WTC11 (cell line): ENCODE measurements around the gene BOD1L1. TPM values are rescaled to one million over a fixed set of nuclear protein-coding genes. Genes with fewer than 3 reads are reported as not detected.
A peak's percentile ranks its signal among the peaks of the same experiment; 100 is the strongest.

ENCODE experiments used
- ATAC-seq: fragments of 200-7000 bp; cut with Tn5 transposase; 2 replicates; pipeline ENCODE4 v1.10.0; 2021; ENCODE audit warnings: mild to moderate bottlenecking, moderate library complexity
- CTCF ChIA-PET: fragments of 300-600 bp; sonication (Branson Sonifier 250); formaldehyde crosslinking; loops from one replicate; lab custom pipeline; 2021; ENCODE audit warnings: antibody characterized with exemption; lab: Charles Lee
- POLR2A ChIA-PET: fragments of 350-600 bp; sonication (Branson Sonifier 250); formaldehyde crosslinking; loops from one replicate; lab custom pipeline; 2021; ENCODE audit warnings: antibody characterized with exemption; lab: Charles Lee
- DNase-seq: peaks from one replicate; pipeline ENCODE4 v3.0.0; 2021; ENCODE audit warnings: low spot score
- H3K27ac Mint-ChIP-seq: 2 replicates; pipeline ENCODE4 v1.8.0; 2021; ENCODE audit warnings: mixed read lengths
- H3K27me3 Mint-ChIP-seq: 2 replicates; pipeline ENCODE4 v1.8.0; 2021; ENCODE audit warnings: low read depth, mild to moderate bottlenecking, moderate library complexity, mixed read lengths
- H3K36me3 Mint-ChIP-seq: 2 replicates; pipeline ENCODE4 v1.8.0; 2021; ENCODE audit warnings: mixed read lengths
- H3K4me1 Mint-ChIP-seq: 2 replicates; pipeline ENCODE4 v1.8.0; 2022; ENCODE audit warnings: mixed read lengths
- H3K4me3 Mint-ChIP-seq: 2 replicates; pipeline ENCODE4 v1.8.0; 2021; ENCODE audit warnings: mild to moderate bottlenecking, moderate library complexity, mixed read lengths
- H3K9me3 Mint-ChIP-seq: 2 replicates; pipeline ENCODE4 v1.8.0; 2021; ENCODE audit warnings: mixed read lengths
- ESRRA ChIP-seq: sonication (generic); formaldehyde crosslinking; IDR thresholded peaks from 2 replicates; pipeline ENCODE4 v1.8.1; 2022; ENCODE audit warnings: mild to moderate bottlenecking, missing genetic modification reagents, borderline replicate concordance
- FOXJ3 ChIP-seq: sonication (generic); formaldehyde crosslinking; IDR thresholded peaks from 2 replicates; pipeline ENCODE4 v1.9.0; 2021; ENCODE audit warnings: missing genetic modification reagents, mild to moderate bottlenecking, borderline replicate concordance
- FOXK1 ChIP-seq: sonication (generic); formaldehyde crosslinking; IDR thresholded peaks from 2 replicates; pipeline ENCODE4 v1.8.0; 2022; ENCODE audit warnings: mild to moderate bottlenecking, moderate library complexity, missing genetic modification reagents
- MYBL2 ChIP-seq: sonication (generic); formaldehyde crosslinking; IDR thresholded peaks from 2 replicates; pipeline ENCODE4 v1.8.1; 2023; ENCODE audit warnings: mild to moderate bottlenecking, moderate library complexity, missing genetic modification reagents
- RELA ChIP-seq: sonication (generic); formaldehyde crosslinking; IDR thresholded peaks from 2 replicates; pipeline ENCODE4 v1.8.1; 2022; ENCODE audit warnings: missing genetic modification reagents, mild to moderate bottlenecking, borderline replicate concordance
- SMAD4 ChIP-seq: sonication (generic); formaldehyde crosslinking; IDR thresholded peaks from 2 replicates; pipeline ENCODE4 v1.8.0; 2022; ENCODE audit warnings: mild to moderate bottlenecking, missing genetic modification reagents
- ZNF121 ChIP-seq: sonication (generic); formaldehyde crosslinking; IDR thresholded peaks from 2 replicates; pipeline ENCODE4 v1.8.0; 2023; ENCODE audit warnings: missing genetic modification reagents
- ZNF232 ChIP-seq: sonication (generic); formaldehyde crosslinking; IDR thresholded peaks from 2 replicates; pipeline ENCODE4 v1.8.0; 2022; ENCODE audit warnings: mild to moderate bottlenecking, missing genetic modification reagents
- ZNF317 ChIP-seq: sonication (generic); formaldehyde crosslinking; IDR thresholded peaks from 2 replicates; pipeline ENCODE4 v1.8.1; 2023; ENCODE audit warnings: low read depth, mild to moderate bottlenecking, moderate library complexity, missing genetic modification reagents, borderline replicate concordance
- ZNF396 ChIP-seq: fragments of 250-450 bp; sonication (Bioruptor Pico); IDR thresholded peaks from 2 replicates; pipeline ENCODE4 v1.8.0; 2021; ENCODE audit warnings: mild to moderate bottlenecking, moderate library complexity, borderline replicate concordance
- ZNF671 ChIP-seq: fragments of 250-450 bp; sonication (Bioruptor Pico); IDR thresholded peaks from 2 replicates; pipeline ENCODE4 v1.8.0; 2021; ENCODE audit warnings: mild to moderate bottlenecking
- total RNA-seq: library from RNA; stranded (reverse); gene quantifications from 3 replicates; pipeline ENCODE4 v1.2.3, GENCODE V29; 2021
- TF ChIP-seq, protein P1 (sequence below): sonication (generic); formaldehyde crosslinking; IDR thresholded peaks from 2 replicates; pipeline ENCODE4 v1.8.1; 2022; ENCODE audit warnings: mild to moderate bottlenecking, missing genetic modification reagents, moderate library complexity, borderline replicate concordance
- TF ChIP-seq, protein P2 (sequence below): sonication (generic); formaldehyde crosslinking; IDR thresholded peaks from 2 replicates; pipeline ENCODE4 v1.8.0; 2023; ENCODE audit warnings: mild to moderate bottlenecking, missing genetic modification reagents
- TF ChIP-seq, protein P3 (sequence below): sonication (generic); formaldehyde crosslinking; IDR thresholded peaks from 2 replicates; pipeline ENCODE4 v1.8.1; 2023; ENCODE audit warnings: mild to moderate bottlenecking, missing genetic modification reagents
- TF ChIP-seq, protein P4 (sequence below): sonication (generic); formaldehyde crosslinking; IDR thresholded peaks from 2 replicates; pipeline ENCODE4 v1.8.1; 2022; ENCODE audit warnings: low read depth, mild to moderate bottlenecking, moderate library complexity, missing genetic modification reagents, borderline replicate concordance
- TF ChIP-seq, protein P5 (sequence below): sonication (generic); formaldehyde crosslinking; IDR thresholded peaks from 2 replicates; pipeline ENCODE4 v1.8.1; 2022; ENCODE audit warnings: mild to moderate bottlenecking, moderate library complexity, missing genetic modification reagents
- TF ChIP-seq, protein P6 (sequence below): fragments of 200-600 bp; IDR thresholded peaks from 2 replicates; pipeline ENCODE4 v1.8.0; 2022; ENCODE audit warnings: antibody characterized with exemption
- TF ChIP-seq, protein P7 (sequence below): sonication (generic); formaldehyde crosslinking; conservative IDR thresholded peaks from 2 replicates; pipeline ENCODE4 v1.8.1; 2022; ENCODE audit warnings: mild to moderate bottlenecking, missing genetic modification reagents
- TF ChIP-seq, protein P8 (sequence below): fragments of 250-450 bp; sonication (Bioruptor Pico); IDR thresholded peaks from 2 replicates; pipeline ENCODE4 v1.8.0; 2021; ENCODE audit warnings: mild to moderate bottlenecking

Gene BOD1L1
- total RNA-seq, 1 experiment from 2014 or later = 43.5 TPM

DNA sequence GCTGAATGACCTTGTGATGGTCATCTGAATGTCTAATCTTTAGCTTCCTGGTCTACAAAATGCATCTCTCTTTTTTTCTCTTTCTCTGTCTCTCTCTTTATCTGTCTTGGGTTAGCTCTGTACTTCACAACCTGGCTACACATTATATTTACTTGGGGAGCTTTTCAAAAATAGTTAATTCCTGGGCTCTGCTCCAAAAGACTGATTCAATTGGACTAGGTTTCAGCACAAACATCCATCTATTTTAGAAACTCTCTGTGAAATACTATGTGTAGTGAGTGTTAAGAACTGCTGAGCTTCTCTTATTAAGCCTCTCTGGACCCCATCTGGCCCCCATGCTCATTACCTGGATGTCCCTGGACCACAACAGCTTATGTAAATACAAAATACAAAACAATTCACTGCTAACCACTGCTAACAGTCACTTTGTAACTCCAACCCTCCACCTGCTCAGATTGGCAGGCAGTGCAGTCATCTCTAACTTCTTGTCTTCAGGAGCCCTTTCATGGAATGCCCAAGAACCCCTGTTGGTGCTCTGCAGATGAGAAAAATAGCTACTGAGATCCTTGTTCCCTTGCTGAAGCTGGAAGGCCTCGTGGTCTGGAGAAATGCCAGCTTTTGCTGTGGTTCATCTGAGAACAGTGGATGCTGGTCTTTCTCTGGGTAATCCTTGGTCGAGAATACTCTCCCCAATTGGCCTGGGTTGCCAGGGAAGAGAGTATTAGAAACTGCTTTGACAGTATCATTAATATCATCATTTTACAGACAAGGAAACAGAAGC, 14.8 kb upstream of the BOD1L1 start (continued):
- no peak for TF ChIP-seq SMAD4
- TF ChIP-seq, protein P1, sequence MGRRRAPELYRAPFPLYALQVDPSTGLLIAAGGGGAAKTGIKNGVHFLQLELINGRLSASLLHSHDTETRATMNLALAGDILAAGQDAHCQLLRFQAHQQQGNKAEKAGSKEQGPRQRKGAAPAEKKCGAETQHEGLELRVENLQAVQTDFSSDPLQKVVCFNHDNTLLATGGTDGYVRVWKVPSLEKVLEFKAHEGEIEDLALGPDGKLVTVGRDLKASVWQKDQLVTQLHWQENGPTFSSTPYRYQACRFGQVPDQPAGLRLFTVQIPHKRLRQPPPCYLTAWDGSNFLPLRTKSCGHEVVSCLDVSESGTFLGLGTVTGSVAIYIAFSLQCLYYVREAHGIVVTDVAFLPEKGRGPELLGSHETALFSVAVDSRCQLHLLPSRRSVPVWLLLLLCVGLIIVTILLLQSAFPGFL (CRISPR knock-in tag) = no peak
- TF ChIP-seq ESRRA (CRISPR knock-in tag) = no peak
- TF ChIP-seq MYBL2 = no peak
- TF ChIP-seq, protein P2, sequence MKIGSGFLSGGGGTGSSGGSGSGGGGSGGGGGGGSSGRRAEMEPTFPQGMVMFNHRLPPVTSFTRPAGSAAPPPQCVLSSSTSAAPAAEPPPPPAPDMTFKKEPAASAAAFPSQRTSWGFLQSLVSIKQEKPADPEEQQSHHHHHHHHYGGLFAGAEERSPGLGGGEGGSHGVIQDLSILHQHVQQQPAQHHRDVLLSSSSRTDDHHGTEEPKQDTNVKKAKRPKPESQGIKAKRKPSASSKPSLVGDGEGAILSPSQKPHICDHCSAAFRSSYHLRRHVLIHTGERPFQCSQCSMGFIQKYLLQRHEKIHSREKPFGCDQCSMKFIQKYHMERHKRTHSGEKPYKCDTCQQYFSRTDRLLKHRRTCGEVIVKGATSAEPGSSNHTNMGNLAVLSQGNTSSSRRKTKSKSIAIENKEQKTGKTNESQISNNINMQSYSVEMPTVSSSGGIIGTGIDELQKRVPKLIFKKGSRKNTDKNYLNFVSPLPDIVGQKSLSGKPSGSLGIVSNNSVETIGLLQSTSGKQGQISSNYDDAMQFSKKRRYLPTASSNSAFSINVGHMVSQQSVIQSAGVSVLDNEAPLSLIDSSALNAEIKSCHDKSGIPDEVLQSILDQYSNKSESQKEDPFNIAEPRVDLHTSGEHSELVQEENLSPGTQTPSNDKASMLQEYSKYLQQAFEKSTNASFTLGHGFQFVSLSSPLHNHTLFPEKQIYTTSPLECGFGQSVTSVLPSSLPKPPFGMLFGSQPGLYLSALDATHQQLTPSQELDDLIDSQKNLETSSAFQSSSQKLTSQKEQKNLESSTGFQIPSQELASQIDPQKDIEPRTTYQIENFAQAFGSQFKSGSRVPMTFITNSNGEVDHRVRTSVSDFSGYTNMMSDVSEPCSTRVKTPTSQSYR = no peak

DNA sequence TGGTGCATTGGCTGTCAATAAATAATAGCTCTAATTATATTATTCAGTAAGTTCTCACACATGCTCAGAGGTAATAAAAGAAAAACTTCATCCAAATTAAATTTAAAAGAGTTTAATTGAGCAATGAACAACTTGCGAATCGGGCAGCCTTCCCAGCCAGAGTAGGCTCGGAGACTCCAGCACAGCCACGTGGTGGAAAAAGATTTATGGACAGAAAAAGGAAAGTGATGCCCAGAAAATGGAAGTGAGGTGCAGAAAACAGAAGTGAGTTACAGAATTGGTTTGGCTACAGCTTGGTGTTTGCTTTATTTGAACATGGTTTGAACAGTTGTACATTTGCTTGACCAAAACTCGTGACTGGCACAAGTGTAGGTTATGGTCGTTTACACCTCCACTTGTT, 13.6 kb upstream of the BOD1L1 start:
- ATAC-seq (no peak), DNase-seq (no peak)
- H3K4me3 Mint-ChIP-seq = no peak overlapping the region
- ChIA-PET CTCF (interaction anchor here (5.0 kb wide), 1 partner anchor 13 kb away, joined by 50 read pairs; no protein-coding TSS in a partner anchor), POLR2A (no interaction called here)
- H3K4me1 Mint-ChIP-seq = peaks cover 37% of the 10 kb centered on the region
- H3K36me3 Mint-ChIP-seq = no peaks in the 10 kb centered on the region
- H3K27me3 Mint-ChIP-seq = no peaks in the 10 kb centered on the region
- H3K9me3 Mint-ChIP-seq = peaks cover 14% of the 10 kb centered on the region
- no peak overlapping the region for H3K27ac Mint-ChIP-seq
- TF ChIP-seq ZNF232 (CRISPR knock-in tag) (no peak), FOXK1 (no peak), ZNF121 (CRISPR knock-in tag) (no peak), ZNF317 (CRISPR knock-in tag) (no peak)
- TF ChIP-seq, protein P3, sequence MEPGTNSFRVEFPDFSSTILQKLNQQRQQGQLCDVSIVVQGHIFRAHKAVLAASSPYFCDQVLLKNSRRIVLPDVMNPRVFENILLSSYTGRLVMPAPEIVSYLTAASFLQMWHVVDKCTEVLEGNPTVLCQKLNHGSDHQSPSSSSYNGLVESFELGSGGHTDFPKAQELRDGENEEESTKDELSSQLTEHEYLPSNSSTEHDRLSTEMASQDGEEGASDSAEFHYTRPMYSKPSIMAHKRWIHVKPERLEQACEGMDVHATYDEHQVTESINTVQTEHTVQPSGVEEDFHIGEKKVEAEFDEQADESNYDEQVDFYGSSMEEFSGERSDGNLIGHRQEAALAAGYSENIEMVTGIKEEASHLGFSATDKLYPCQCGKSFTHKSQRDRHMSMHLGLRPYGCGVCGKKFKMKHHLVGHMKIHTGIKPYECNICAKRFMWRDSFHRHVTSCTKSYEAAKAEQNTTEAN (CRISPR knock-in tag) = no peak
- TF ChIP-seq, protein P4, sequence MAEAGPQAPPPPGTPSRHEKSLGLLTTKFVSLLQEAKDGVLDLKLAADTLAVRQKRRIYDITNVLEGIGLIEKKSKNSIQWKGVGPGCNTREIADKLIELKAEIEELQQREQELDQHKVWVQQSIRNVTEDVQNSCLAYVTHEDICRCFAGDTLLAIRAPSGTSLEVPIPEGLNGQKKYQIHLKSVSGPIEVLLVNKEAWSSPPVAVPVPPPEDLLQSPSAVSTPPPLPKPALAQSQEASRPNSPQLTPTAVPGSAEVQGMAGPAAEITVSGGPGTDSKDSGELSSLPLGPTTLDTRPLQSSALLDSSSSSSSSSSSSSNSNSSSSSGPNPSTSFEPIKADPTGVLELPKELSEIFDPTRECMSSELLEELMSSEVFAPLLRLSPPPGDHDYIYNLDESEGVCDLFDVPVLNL (CRISPR knock-in tag) = no peak
- TF ChIP-seq, protein P5, sequence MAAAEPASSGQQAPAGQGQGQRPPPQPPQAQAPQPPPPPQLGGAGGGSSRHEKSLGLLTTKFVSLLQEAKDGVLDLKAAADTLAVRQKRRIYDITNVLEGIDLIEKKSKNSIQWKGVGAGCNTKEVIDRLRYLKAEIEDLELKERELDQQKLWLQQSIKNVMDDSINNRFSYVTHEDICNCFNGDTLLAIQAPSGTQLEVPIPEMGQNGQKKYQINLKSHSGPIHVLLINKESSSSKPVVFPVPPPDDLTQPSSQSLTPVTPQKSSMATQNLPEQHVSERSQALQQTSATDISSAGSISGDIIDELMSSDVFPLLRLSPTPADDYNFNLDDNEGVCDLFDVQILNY (CRISPR knock-in tag) = no peak

DNA sequence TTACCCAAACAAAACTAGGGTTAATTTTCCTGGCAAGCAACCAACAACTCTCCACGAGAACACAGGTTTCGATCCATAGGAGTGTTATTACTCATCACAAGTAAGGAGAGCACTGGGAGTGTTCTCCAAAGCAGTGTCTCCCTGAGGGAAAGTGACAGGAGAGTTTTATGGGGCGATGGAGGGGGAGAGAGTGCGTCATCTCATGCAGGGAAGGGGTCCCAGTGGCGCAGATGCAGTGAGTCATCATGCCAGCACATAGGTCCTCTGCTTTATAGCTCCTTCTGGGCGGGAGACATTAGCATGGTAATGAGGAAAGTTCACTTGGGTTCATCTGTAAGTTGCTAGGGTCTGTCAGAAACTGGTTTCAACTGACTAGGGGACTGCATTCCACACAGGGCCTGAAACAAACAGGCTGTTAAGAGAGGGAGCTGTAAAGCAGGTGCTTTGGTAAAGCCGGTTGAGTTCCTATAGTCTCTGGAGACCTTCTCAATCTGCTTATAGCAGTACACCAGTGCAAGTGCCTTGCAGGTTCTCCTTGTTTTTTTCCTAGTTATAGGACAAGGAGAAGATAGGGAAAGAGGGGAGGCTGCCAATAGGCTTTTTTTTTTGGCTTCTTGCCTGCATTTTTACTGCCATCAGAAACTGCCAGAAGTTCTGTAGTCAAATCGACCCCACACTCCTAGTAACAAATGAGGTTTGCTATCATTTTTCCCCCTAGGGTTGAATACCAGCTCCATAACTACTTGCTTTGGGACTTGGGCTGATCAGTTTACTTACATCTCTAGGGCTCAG, 12.8 kb upstream of the BOD1L1 start:
- no peaks in the 10 kb centered on the region for H3K36me3 Mint-ChIP-seq
- peak overlapping the region; percentile 61; the same call in 1 of the 2 replicates for H3K27ac Mint-ChIP-seq
- peak; percentile 91 for ATAC-seq
- ChIA-PET POLR2A (interaction anchor here (0.5 to 0.7 kb wide), 2 partner anchors 13 to 491 kb away, joined by 3 read pairs; partner anchors contain the start of gene BOD1L1), CTCF (interaction anchor here (5.0 kb wide), 1 partner anchor 14 kb away, joined by 50 read pairs; no protein-coding TSS in a partner anchor)
- H3K9me3 Mint-ChIP-seq = peaks cover 8% of the 10 kb centered on the region
- H3K4me1 Mint-ChIP-seq = peaks cover 37% of the 10 kb centered on the region
- peak; percentile 18 for DNase-seq
- no peak overlapping the region for H3K4me3 Mint-ChIP-seq
- H3K27me3 Mint-ChIP-seq = no peaks in the 10 kb centered on the region; the same call in 1 of the 2 replicates
- TF ChIP-seq, protein P6, sequence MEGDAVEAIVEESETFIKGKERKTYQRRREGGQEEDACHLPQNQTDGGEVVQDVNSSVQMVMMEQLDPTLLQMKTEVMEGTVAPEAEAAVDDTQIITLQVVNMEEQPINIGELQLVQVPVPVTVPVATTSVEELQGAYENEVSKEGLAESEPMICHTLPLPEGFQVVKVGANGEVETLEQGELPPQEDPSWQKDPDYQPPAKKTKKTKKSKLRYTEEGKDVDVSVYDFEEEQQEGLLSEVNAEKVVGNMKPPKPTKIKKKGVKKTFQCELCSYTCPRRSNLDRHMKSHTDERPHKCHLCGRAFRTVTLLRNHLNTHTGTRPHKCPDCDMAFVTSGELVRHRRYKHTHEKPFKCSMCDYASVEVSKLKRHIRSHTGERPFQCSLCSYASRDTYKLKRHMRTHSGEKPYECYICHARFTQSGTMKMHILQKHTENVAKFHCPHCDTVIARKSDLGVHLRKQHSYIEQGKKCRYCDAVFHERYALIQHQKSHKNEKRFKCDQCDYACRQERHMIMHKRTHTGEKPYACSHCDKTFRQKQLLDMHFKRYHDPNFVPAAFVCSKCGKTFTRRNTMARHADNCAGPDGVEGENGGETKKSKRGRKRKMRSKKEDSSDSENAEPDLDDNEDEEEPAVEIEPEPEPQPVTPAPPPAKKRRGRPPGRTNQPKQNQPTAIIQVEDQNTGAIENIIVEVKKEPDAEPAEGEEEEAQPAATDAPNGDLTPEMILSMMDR = no peak
- TF ChIP-seq ZNF396 = no peak
- TF ChIP-seq FOXK1 = no peak
- no peak for TF ChIP-seq ZNF671
- no peak for TF ChIP-seq ZNF317 (CRISPR knock-in tag)
- TF ChIP-seq, protein P7, sequence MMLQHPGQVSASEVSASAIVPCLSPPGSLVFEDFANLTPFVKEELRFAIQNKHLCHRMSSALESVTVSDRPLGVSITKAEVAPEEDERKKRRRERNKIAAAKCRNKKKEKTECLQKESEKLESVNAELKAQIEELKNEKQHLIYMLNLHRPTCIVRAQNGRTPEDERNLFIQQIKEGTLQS (CRISPR knock-in tag) = no peak
- no peak for TF ChIP-seq FOXJ3 (CRISPR knock-in tag)
- TF ChIP-seq, protein P8, sequence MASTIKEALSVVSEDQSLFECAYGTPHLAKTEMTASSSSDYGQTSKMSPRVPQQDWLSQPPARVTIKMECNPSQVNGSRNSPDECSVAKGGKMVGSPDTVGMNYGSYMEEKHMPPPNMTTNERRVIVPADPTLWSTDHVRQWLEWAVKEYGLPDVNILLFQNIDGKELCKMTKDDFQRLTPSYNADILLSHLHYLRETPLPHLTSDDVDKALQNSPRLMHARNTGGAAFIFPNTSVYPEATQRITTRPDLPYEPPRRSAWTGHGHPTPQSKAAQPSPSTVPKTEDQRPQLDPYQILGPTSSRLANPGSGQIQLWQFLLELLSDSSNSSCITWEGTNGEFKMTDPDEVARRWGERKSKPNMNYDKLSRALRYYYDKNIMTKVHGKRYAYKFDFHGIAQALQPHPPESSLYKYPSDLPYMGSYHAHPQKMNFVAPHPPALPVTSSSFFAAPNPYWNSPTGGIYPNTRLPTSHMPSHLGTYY (CRISPR knock-in tag) = no peak
- TF ChIP-seq RELA = no peak
